ENCODE data around the gene DLX4.

DLX4 gene

GRCh38 chr17:49969134-49969759 lies at the start of gene DLX4:
Gene DLX4, plus strand, starts transcription at chr17:49969190. Its CDS starts 279 bp downstream, at chr17:49969469.
- Histone ChIP-seq H3K4me2 (peak within 1 kb of the TSS; percentile 77), H3K9me3 (peaks cover 27% of the 10 kb centered on the region), H3K27me3 (peaks cover 100% of the 10 kb centered on the region), H3K9ac (0 out of 2 replicates have a peak within 1 kb of the TSS, but pooled peaks have one; percentile 2), H3K27ac (no peak within 1 kb of the TSS), H3K4me1 (peaks cover 15% of the 10 kb centered on the region), H4K20me1 (peaks cover 78% of the 10 kb centered on the region), H3K36me3 (no peaks in the 10 kb centered on the region), H3K4me3 (peak within 1 kb of the TSS; percentile 65)
- TF ChIP-seq Cebpa-rat (IDR thresholded peaks at IDR 0.05): no peak

- Histone ChIP-seq H3K27me3 (no peaks in the 10 kb centered on the region), H3K36me3 (no peaks in the 10 kb centered on the region), H4K20me1 (no peaks in the 10 kb centered on the region), H3K9me3 (no peaks in the 10 kb centered on the region), H3K27ac (no peak overlapping the region), H3K4me2 (no peak overlapping the region), H3K4me3 (no peak overlapping the region), H3K4me1 (peaks cover 14% of the 10 kb centered on the region; the same call in 1 of the 2 replicates), H3K9ac (no peak overlapping the region)
- TF ChIP-seq Cebpa-rat (IDR thresholded peaks at IDR 0.05): no peak
Observed at GRCh38 chr17:49920030-49920769, 48.8 kb upstream of the DLX4 start.

- Histone ChIP-seq H3K36me3 (no peaks in the 10 kb centered on the region), H3K4me1 (peaks cover 27% of the 10 kb centered on the region), H3K4me3 (no peak overlapping the region), H3K27me3 (no peaks in the 10 kb centered on the region), H3K27ac (no peak overlapping the region), H3K9me3 (no peaks in the 10 kb centered on the region), H3K4me2 (no peak overlapping the region), H3K9ac (no peak overlapping the region), H4K20me1 (no peaks in the 10 kb centered on the region)
- TF ChIP-seq Cebpa-rat (IDR thresholded peaks at IDR 0.05): no peak
Observed at GRCh38 chr17:49922095-49922494, 46.9 kb upstream of the DLX4 start.

GRCh38 chr17:49924116-49924515 lies 44.9 kb upstream of the DLX4 start:
- no peak for TF ChIP-seq Cebpa-rat (IDR thresholded peaks at IDR 0.05)
- no peaks in the 10 kb centered on the region for H3K9me3 ChIP-seq
- no peak overlapping the region for H3K4me3 ChIP-seq
- H3K4me1 ChIP-seq: peaks cover 40% of the 10 kb centered on the region
- H3K27ac ChIP-seq: no peak overlapping the region
- no peak overlapping the region for H3K9ac ChIP-seq
- no peaks in the 10 kb centered on the region for H4K20me1 ChIP-seq
- no peak overlapping the region for H3K4me2 ChIP-seq
- H3K36me3 ChIP-seq: no peaks in the 10 kb centered on the region
- no peaks in the 10 kb centered on the region for H3K27me3 ChIP-seq

- Histone ChIP-seq H3K36me3 (no peaks in the 10 kb centered on the region), H3K27ac (no peak overlapping the region), H4K20me1 (no peaks in the 10 kb centered on the region), H3K4me3 (no peak overlapping the region), H3K27me3 (no peaks in the 10 kb centered on the region), H3K4me2 (no peak overlapping the region), H3K9ac (no peak overlapping the region), H3K9me3 (no peaks in the 10 kb centered on the region), H3K4me1 (peaks cover 40% of the 10 kb centered on the region)
- TF ChIP-seq Cebpa-rat (IDR thresholded peaks at IDR 0.05): no peak
Observed at GRCh38 chr17:49924589-49924988, 44.4 kb upstream of the DLX4 start.

GRCh38 chr17:49925921-49926320 lies 43.1 kb upstream of the DLX4 start:
- H3K4me3 ChIP-seq: no peak overlapping the region
- H4K20me1 ChIP-seq: no peaks in the 10 kb centered on the region
- TF ChIP-seq Cebpa-rat (IDR thresholded peaks at IDR 0.05): no peak
- H3K27me3 ChIP-seq: no peaks in the 10 kb centered on the region
- 0 out of 2 replicates have a peak overlapping the region, but pooled peaks have one; percentile 22 for H3K4me2 ChIP-seq
- H3K9ac ChIP-seq: no peak overlapping the region
- no peaks in the 10 kb centered on the region for H3K36me3 ChIP-seq
- H3K27ac ChIP-seq: no peak overlapping the region
- H3K9me3 ChIP-seq: no peaks in the 10 kb centered on the region
- peaks cover 47% of the 10 kb centered on the region for H3K4me1 ChIP-seq

- Histone ChIP-seq H3K4me2 (no peak overlapping the region), H3K4me1 (peaks cover 57% of the 10 kb centered on the region), H3K4me3 (no peak overlapping the region), H3K27ac (no peak overlapping the region), H3K27me3 (no peaks in the 10 kb centered on the region), H3K36me3 (no peaks in the 10 kb centered on the region), H4K20me1 (no peaks in the 10 kb centered on the region), H3K9me3 (no peaks in the 10 kb centered on the region), H3K9ac (no peak overlapping the region)
- TF ChIP-seq Cebpa-rat (IDR thresholded peaks at IDR 0.05): no peak
Observed at GRCh38 chr17:49926886-49927285, 42.1 kb upstream of the DLX4 start.

- H3K4me2 ChIP-seq: peak overlapping the region; percentile 65
- no peak for TF ChIP-seq Cebpa-rat (IDR thresholded peaks at IDR 0.05)
- H3K4me3 ChIP-seq: no peak overlapping the region
- H3K27ac ChIP-seq: no peak overlapping the region
- H3K9me3 ChIP-seq: no peaks in the 10 kb centered on the region
- no peaks in the 10 kb centered on the region for H4K20me1 ChIP-seq
- no peaks in the 10 kb centered on the region for H3K27me3 ChIP-seq
- no peaks in the 10 kb centered on the region for H3K36me3 ChIP-seq
- no peak overlapping the region for H3K9ac ChIP-seq
- H3K4me1 ChIP-seq: peaks cover 71% of the 10 kb centered on the region
Observed at GRCh38 chr17:49928126-49928800, 40.7 kb upstream of the DLX4 start.

GRCh38 chr17:49928837-49929475 lies 40.0 kb upstream of the DLX4 start:
- H3K9me3 ChIP-seq: no peaks in the 10 kb centered on the region
- no peak overlapping the region for H3K4me3 ChIP-seq
- H3K4me2 ChIP-seq: peak overlapping the region; percentile 65
- no peaks in the 10 kb centered on the region for H3K27me3 ChIP-seq
- no peak overlapping the region for H3K9ac ChIP-seq
- peak overlapping the region; percentile 26; the same call in 1 of the 2 replicates for H3K27ac ChIP-seq
- no peak for TF ChIP-seq Cebpa-rat (IDR thresholded peaks at IDR 0.05)
- H3K36me3 ChIP-seq: no peaks in the 10 kb centered on the region
- no peaks in the 10 kb centered on the region for H4K20me1 ChIP-seq
- peaks cover 74% of the 10 kb centered on the region for H3K4me1 ChIP-seq

Data from BLaER1 (cell line).